ENCODE data around the gene EPHA3.

- TF ChIP-seq CTCF (IDR thresholded peaks at IDR 0.05; ENCODE audit: insufficient read depth, low read depth, low read length), result no peak
- TF ChIP-seq EZH2 (IDR thresholded peaks at IDR 0.05; ENCODE audit: insufficient read depth, low read length), result no peak
These were observed 333.7 kb downstream of the EPHA3 start for GRCh38 chr3:89441141-89441540.

All from astrocyte (in vitro differentiated cells and primary cell).